ENCODE results near the gene FBXL17. TPM values are rescaled to one million over a fixed set of nuclear protein-coding genes. Genes with fewer than 3 reads are reported as not detected.

FBXL17 gene
- total and polyA plus RNA-seq, 2 of the 4 experiments (the other 2 are of a cell fraction) = 3.9 to 8.1 TPM

GRCh38 chr5:107889387-107889786 is 492.5 kb downstream of the FBXL17 start:
- H3K79me1 ChIP-seq (ENCODE audit: low read depth in 1 of 2, low read length in 2 of 2) = no peaks in the 10 kb centered on the region

More at GRCh38 chr5:107889387-107889786, 492.5 kb downstream of the FBXL17 start:
- intact Hi-C loops (cut with micrococcal nuclease) = no loop called here
- Histone ChIP-seq H2BK15ac (ENCODE audit: low read depth, low read length) (no peak overlapping the region), H3K23ac (ENCODE audit: low read depth, low read length) (no peak overlapping the region), H4K8ac (ENCODE audit: low read depth in 2 of 2, low read length in 2 of 2) (no peak overlapping the region), H3K27ac (ENCODE audit: insufficient read depth, low read length) (no peak overlapping the region), H2BK5ac (ENCODE audit: low read depth, low read length, poor library complexity, severe bottlenecking) (no peak overlapping the region), H4K20me1 (ENCODE audit: insufficient read depth, low read length) (no peaks in the 10 kb centered on the region), H3K9ac (ENCODE audit: low read depth, low read length) (no peak overlapping the region), H3K4me1 (ENCODE audit: control insufficient read depth, insufficient read depth, low read length) (peaks cover 2% of the 10 kb centered on the region; the same call in 1 of the 2 replicates), H3K4me2 (ENCODE audit: low read depth, low read length) (no peak overlapping the region), H2AK9ac (replicated peaks; ENCODE audit: low read depth, low read length, poor library complexity) (no peak overlapping the region), H2BK120ac (ENCODE audit: low read depth, low read length) (no peak overlapping the region), H2AK5ac (ENCODE audit: low read depth, low read length) (no peak overlapping the region), H3K9me3 (ENCODE audit: control insufficient read depth, insufficient read depth, low read length) (no peaks in the 10 kb centered on the region), H2AFZ (replicated peaks; ENCODE audit: low read length, poor library complexity) (no peak overlapping the region), H3K56ac (ENCODE audit: extremely low read depth, insufficient read depth, low read length) (no peak overlapping the region), H4K5ac (ENCODE audit: low read depth, low read length) (no peak overlapping the region), H2BK20ac (ENCODE audit: low read depth, low read length) (no peak overlapping the region), H3K18ac (ENCODE audit: low read depth, low read length) (no peak overlapping the region), H3K36me3 (ENCODE audit: control insufficient read depth, insufficient read depth, low read length) (no peaks in the 10 kb centered on the region), H3K4me3 (ENCODE audit: insufficient read depth, low read depth, low read length) (no peak overlapping the region), H3K27me3 (ENCODE audit: control insufficient read depth, insufficient read depth, low read length) (no peaks in the 10 kb centered on the region), H3K14ac (replicated peaks; ENCODE audit: low read depth, low read length) (no peak overlapping the region), H3K9me1 (ENCODE audit: insufficient read depth, low read length) (no peaks in the 10 kb centered on the region), H3K4ac (ENCODE audit: low read depth, low read length) (no peak overlapping the region), H4K91ac (ENCODE audit: insufficient read depth, low read depth, low read length) (no peak overlapping the region)
- DNase-seq = peak; percentile 13
- CTCF ChIA-PET = interaction anchor here (1.1 kb wide), 1 partner anchor 14 kb away, joined by 3 read pairs; no protein-coding TSS in a partner anchor
- in situ Hi-C loops (cut with MboI; ENCODE audit: low sequenced_read_pairs) = no loop called here
- no peak for ATAC-seq (ENCODE audit: low read depth)
- no peak for TF ChIP-seq NFE2L2 (IDR thresholded peaks at IDR 0.05; ENCODE audit: low read depth, low read length)
- no TSS peak for BruUV-seq (replicated peaks)
- dilution Hi-C loops (cut with HindIII; ENCODE audit: low sequenced_read_pairs, unreplicated experiment) = no loop called here
- WGBS, 2 experiments (ENCODE audit: extremely low coverage in 2 of 2, insufficient read length in 1 of 2) = 80% methylated on average over 1 of the region's 3 CpGs; no CpG with 5 or more reads in 1 of the 2 experiments
- POLR2A ChIA-PET (ENCODE audit: unreplicated experiment) = no interaction called here

Data from IMR-90 (cell line).